Subcutaneous adipose tissue (tissue), 4 donors: Measurements from ENCODE around the gene KRTAP22-2. TPM values are rescaled to one million over a fixed set of nuclear protein-coding genes. Genes with fewer than 3 reads are reported as not detected.

ENCODE experiments used
- total RNA-seq, 4 donors: library from RNA; depleted of rRNA; stranded (reverse); fragments of >200 nt; gene quantifications; one replicate each; pipeline ENCODE4 v1.1.0, GENCODE V29; 2016
- TF ChIP-seq, protein P1 (sequence below): fragments of 450-650 bp; IDR thresholded peaks from one replicate; pipeline ENCODE4 v1.5.1; 2016; ENCODE audit warnings: low read depth, mild to moderate bottlenecking, control low read depth, antibody characterized with exemption, moderate library complexity

The KRTAP22-2 gene
- not detected for total RNA-seq

DNA sequence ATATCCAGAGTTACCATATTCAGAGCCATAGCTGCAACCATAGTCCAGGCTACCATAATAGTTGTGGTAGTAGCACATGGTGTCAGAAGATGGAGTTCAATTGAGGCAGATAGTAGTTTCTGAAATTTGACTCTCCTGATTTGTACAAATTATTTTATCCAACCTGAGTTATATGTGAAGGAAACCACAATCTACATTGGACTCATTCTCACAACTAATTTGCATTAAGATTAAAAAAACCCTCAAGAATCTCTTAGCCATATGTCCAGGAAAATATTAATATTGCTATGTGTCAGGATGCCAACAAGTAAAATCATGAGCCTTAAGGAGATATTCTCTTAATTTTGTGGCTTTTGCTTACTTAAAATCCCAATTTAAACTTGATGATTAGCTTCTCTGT is at the start of gene KRTAP22-2:
Gene KRTAP22-2 (minus strand): TSS at position 101 of the 400 bp plus-strand sequence.
- TF ChIP-seq, protein P1, sequence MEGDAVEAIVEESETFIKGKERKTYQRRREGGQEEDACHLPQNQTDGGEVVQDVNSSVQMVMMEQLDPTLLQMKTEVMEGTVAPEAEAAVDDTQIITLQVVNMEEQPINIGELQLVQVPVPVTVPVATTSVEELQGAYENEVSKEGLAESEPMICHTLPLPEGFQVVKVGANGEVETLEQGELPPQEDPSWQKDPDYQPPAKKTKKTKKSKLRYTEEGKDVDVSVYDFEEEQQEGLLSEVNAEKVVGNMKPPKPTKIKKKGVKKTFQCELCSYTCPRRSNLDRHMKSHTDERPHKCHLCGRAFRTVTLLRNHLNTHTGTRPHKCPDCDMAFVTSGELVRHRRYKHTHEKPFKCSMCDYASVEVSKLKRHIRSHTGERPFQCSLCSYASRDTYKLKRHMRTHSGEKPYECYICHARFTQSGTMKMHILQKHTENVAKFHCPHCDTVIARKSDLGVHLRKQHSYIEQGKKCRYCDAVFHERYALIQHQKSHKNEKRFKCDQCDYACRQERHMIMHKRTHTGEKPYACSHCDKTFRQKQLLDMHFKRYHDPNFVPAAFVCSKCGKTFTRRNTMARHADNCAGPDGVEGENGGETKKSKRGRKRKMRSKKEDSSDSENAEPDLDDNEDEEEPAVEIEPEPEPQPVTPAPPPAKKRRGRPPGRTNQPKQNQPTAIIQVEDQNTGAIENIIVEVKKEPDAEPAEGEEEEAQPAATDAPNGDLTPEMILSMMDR = no peak

DNA sequence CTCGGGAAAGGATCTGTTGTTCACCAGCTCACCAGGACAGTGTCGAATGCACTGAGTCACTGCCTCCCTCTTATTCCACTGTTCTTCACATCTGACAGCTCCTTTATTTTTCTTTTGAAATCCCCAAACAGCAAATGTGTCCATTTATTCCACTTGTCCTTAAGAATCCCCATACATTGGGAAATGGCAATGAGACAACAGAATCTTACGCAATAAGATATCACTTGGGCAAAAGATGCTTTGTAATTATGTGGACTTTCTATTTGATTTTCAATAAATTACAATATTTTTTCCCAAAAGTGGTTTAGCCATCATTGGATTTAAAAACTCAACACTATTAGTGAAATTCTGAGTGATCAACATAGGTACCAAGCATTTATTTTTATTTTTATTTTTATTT is 48.5 kb upstream of the KRTAP22-2 start:
- TF ChIP-seq, protein P1 = no peak

DNA sequence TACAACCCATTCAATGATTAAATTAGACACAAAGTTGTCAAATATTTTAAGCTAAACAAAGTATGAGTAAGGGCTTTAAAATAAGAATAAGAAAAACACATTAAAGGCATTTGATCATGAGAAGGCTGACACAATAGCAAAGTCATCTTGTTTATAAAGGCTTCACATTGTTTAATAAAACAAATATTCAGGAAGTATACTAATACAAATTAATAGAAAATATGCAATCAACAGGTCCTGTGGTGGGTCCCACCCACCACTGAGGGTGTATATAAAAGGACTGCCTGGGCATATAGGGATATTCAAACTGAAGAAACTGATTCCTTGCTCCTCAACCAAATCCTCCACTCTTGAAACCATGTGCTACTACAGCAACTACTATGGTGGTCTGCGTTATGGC is 44.7 kb upstream of the KRTAP22-2 start, which contains the start of gene KRTAP20-2:
Gene KRTAP20-2 (plus strand): TSS at position 301 of the 400 bp plus-strand sequence. CDS start 58 bp downstream, at position 359.
- TF ChIP-seq, protein P1 = no peak

DNA sequence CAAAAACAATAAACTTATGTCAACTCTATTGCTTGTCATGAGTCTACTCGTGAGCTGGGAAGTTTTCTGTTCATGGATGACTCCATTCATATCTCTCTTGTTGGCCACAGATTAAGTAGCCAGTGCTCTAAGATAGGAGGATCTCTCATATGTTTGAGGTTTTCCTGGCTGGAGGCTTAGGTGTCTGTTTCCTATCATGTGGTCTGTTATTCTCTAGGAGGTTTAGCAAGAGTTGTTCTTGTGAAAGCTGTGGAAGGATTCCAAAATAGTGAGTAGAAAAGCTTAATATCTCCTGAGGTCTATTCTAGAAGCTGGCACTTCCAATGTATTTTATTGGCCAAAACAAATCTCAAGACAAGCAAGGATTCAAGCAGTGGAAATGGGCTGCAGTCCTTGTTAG is 39.0 kb upstream of the KRTAP22-2 start:
- TF ChIP-seq, protein P1 = no peak

DNA sequence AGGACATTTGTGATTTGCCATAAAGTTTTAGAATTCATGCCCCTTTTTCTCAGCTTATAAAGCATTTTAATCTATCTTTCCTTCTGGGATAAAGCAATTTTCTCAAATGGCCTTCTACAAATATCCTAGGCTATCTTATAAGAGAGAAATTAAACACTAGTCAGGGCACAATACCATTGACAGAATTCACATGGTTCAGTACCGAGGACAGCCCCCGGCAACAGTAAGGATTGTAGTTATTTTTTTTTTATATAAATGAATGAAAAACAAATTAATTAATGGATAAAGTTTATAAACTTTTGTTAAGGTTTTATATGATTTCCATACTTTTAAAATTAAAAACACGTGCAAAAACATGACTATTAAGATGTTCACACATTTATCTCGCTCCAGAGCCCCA is 37.9 kb upstream of the KRTAP22-2 start:
- TF ChIP-seq, protein P1 = no peak

DNA sequence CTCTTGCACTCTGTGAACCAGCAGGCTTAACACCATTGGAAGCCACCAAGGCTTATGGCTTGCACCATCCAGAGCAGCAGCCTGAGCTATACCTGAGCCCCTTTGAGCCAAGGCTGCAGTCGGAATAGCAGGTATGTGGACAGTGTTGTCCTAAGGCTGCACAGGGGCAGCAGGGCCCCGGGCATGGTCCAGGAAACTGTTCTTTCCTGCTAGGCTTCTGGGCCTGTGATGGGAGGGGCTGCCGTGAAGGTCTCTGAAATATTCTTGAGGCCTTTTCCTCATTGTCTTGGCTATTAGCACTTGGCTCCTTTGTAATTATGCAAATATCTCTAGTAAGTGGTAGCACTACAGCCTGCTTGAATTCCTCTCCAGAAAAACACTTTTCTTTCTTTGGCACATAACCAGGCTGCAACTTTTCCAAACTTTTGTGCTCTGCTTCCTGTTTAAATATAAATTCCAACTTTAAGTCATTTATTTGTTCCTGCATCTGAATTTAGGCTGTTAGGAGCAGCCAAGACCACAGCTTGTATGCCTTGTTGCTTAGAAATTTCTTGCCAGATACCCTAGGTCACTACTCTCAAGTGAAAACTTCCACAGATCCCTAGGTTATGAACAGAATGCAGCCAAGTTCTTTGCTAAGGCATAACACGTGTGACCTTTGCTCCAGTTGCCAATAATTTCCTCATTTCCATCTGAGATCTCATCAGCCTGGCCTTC is 35.4 kb upstream of the KRTAP22-2 start:
- TF ChIP-seq, protein P1 = no peak

DNA sequence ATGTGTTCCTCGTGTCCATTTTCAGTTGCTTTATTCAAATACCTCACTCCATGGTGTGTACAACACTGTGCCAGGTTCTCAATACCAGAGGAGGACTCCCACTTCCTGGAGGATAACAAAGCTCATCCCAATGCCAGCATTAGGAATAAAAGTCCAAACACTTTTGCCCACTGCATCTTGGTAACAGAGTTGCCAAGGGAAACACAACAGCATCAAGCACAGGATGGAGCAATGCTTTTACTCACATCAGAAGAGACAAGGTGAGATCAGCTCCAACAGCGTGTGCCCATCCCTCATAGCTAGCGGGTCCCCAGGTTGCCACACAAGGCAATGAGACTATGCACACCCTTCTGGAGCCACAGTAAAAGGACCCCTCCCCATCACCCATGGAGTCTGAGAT is 33.2 kb upstream of the KRTAP22-2 start:
- TF ChIP-seq, protein P1 = no peak
